ENCODE results near the gene UACA.
"Not testable (repeated sequence)": the region's sequence is repeated elsewhere in the genome, so short reads cannot be mapped to it uniquely, and the experiment has no call there.

UACA gene

GRCh38 chr15:70757627-70758026 is 5.7 kb downstream of the UACA start:
- no peak for DNase-seq (ENCODE audit: low spot score)

DNA sequence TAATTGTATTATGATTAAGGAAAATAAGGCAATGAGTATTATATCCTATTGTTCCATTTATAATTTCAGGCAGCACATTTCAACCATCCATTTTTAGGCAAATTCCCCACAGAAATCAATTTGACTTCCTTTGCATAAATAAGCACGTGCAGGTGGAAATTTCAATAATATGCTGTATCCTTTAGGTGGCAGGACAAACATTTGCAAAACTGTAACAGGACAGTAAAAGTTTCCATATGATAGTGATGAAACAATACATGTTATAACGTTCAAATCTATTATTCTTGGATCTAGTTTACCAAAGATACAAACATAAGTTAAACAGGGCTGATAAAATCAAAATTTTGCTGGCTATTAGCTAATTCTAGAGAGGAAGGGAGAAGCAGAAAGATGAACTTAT is 8.5 kb downstream of the UACA start:
- no peak for DNase-seq (ENCODE audit: low spot score)

DNA sequence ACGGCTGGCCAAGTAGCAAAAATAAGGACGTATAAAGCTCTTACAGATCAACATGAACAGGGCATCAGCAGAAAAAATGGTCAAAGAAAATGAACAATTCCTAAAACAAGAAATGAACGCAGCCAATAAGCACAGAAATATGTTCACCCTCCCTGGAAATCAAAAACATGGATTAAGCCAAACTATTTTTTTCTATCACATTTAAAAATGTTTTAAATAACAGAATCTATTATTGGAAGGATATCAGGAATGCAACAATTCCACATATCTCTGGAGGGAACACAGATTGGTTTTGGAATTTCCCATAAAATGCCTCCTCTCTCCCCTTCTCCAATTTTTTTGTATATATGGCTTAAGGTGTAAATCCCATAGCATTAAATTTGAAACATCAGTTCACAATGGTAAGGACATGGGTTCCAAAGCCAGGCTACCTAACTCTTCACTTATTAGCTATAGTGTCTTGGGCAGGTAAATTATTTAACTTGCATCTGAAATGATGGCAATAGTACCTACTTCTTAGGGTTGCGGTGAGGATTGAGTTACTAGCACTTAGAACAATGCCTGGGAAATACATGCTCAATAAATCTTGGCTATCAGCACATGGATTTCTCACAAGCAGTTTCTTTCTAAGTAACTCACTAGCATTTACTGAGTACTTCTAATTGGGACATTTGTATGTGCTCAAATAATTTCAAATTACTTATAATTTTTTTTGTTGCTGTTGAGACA is 10.1 kb downstream of the UACA start:
- DNase-seq (ENCODE audit: low spot score) = no peak

- no peak for DNase-seq (ENCODE audit: low spot score)
Observed at GRCh38 chr15:70752193-70752635, 11.1 kb downstream of the UACA start.

DNA sequence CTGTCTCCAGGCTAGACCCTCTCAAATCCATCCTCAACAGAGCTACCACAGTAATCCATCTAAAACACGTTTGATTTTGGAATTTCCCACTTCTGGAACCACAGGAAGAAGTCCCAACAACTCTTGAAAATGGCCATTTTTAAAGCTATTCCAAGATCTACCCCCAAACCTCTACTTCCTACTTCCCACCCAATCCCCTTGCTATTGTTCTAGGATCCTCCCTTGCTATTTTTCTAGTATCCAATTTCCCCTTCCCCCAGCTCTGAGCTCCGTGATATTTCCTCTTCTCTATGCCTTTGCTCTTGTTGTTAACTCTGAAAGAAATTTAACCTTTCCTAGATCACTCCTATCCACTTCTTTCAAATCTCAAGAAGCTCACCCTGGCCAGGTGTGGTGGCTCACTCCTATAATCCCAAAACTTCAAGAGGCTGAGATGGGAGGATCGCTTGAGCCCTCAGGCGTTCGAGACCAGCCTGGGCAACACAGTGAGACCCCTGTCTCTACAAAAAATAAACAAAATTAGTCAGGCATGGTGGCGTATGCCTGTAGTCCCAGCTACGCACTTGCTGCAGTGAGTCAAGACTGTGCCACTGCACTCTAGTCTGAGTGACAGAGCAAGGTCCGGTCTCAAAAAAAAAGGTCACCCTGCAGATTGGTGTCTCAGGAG is 13.0 kb downstream of the UACA start:
- DNase-seq (ENCODE audit: low spot score) = no peak

DNA sequence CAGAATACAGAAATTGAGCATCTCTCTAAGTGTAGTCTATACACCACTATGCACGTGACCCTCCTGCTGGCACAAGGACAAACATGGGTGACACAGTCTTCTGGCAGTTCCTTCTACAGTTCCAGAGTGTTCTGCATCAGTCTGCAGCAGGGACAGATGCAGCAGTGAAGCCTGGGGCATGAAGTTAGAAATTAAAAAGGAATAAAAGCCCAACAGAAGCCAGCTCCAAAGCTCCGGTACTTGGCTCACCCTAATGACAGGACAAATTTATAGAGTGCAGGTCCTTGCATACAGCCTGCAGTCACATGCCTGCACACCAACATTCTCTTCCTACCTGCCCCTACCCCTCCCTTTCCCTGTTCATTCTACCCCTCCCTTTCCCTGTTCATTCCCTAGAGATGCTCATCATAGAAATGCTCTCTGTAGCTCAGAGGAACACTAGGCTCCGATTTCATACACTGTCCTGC is 15.0 kb downstream of the UACA start:
- DNase-seq (ENCODE audit: low spot score) = no peak

GRCh38 chr15:70746598-70746997 is 16.8 kb downstream of the UACA start:
- not testable (repeated sequence) for DNase-seq (ENCODE audit: low spot score)

DNA sequence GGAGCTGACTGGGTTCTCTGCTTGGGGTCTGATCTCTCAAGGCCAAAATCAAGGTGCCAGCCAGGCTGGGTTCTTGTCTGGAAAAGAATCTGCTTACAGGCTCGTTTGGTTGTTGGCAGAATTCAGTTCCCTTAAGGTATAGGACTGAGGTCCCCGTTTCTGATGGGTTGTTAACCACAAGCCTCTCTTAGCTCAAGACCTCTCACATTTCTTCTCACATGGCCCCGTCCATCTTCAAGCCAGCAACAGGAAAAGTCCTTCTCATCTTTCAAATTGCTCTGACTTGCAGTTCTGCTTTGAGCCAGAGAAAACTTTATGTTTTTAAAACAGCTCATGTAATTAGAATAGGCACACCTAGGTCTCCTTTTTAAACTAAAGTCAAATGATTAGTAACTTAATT is 20.4 kb downstream of the UACA start:
- no peak for DNase-seq (ENCODE audit: low spot score)

DNA sequence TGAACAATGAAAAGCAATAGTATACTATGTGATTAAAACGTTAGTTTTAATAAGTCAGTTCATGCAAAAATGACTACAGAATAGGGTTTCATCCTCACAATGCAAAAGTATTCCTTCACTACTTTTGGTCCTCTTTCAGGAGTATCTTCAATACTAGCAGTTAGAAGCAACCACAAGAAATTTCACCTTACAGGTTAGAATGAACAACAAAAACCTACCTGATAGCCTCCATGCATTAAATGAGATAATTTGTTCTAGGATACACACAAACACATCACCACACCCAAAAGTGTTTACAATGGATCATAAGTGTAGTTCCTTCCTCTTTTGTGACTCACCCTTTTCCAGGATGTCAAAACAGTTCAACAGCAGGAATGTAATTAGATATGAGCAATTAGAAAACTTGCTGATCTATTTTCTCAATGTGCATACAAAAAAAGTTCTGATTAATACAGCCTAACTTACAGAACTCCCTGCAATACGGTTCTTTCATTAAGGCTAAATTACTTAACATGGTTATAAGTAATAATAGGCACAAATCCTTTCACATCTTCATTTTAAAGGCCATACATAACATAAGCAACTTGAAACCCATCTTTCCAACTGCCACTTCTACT is 21.6 kb downstream of the UACA start:
- no peak for DNase-seq (ENCODE audit: low spot score)

DNA sequence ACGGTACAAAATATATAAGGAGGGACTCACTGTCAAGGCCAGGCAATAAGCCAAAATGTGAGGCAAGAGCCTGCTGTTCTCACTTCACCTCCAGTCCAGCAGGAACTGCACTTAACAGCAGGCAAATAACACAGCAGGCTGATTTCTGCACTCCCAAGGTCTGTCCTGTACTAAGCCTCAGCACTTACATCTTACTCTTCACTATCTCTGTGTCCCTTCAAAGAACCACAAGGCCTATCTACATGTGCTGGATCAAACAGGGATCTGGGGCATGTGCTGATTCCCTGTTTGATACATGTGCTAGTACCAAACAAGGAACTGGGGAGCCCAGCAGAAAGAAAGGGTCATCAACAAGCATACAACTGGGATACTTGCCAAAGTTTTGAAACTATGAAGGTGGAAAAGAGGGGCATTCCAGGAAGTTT is 22.2 kb downstream of the UACA start:
- DNase-seq (ENCODE audit: low spot score) = no peak

DNA sequence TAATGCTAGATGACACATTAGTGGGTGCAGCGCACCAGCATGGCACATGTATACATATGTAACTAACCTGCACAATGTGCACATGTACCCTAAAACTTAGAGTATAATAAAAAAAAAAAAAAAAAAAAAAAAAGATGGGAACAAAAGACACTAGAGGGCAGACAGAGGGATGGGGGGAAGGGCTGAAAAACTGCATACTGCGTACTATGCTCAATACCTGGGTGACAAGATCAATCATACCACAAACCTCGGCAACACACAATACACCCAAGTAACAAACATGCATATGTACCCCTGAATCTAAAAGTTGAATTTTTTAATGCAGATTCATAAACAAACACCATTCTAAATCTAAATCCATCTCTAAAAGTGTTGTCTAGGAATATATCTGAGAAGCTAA is 28.3 kb downstream of the UACA start:
- not testable (repeated sequence) for DNase-seq (ENCODE audit: low spot score)

GRCh38 chr15:70729164-70729563 is 34.2 kb downstream of the UACA start:
- DNase-seq (ENCODE audit: low spot score) = no peak

- peak; percentile 26 for DNase-seq (ENCODE audit: low spot score)
Observed at GRCh38 chr15:70726753-70727152, 36.6 kb downstream of the UACA start.

GRCh38 chr15:70723927-70724326 is 39.4 kb downstream of the UACA start:
- DNase-seq (ENCODE audit: low spot score) = no peak

DNA sequence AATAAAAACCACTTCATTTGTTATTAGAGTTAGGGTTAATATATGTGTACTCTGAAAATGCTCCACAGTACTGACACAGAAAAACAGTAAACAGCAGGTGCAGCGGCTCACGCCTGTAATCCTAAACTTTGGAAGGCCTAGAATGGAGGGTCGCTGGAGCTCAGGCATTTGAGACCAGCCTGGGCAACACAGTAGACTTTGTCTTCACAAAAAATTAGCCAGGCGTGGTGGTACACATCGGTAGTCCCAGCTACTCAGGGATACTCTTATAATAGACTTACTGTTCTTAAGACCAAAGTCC is 40.3 kb downstream of the UACA start:
- DNase-seq (ENCODE audit: low spot score) = no peak

DNA sequence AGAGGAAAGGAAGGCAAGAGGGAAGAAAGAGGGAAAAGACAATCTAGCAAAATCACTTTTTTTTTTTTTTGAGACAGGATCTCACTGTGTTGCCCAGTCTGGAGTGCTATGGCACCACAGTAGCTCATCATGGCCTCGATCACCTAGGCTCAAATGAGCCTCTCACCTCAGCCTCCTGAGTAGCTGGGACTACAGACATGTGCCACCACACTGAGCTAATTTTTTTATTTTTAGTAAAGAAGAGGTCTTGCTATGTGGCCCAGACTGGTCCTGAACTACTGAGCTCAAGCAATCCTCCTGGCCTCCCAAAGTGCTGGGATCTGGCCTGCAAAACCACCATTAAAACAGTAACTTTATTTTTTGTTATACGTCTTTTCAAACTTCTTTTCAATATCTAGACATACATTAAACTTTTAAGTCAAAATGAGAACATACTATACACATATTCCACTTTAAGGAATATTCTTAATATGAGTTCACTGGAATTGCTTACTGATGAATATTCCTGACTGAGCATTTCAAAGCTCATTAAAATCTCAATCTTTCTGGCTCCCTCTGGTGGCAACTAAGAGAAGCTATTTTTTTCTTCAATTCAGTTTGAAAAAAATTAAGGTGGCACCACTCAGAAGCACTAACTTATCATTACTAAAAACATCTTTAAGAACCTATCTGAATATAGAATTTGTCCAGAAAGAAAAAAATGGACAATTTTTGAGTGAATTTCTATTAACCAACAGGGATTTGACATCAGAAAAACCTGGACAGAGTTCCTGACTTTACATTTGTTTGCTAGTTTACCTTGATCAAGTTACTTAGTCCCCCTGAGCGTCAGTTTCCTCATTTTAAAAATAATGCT is 40.9 kb downstream of the UACA start:
- DNase-seq (ENCODE audit: low spot score) = peak; percentile 29

DNA sequence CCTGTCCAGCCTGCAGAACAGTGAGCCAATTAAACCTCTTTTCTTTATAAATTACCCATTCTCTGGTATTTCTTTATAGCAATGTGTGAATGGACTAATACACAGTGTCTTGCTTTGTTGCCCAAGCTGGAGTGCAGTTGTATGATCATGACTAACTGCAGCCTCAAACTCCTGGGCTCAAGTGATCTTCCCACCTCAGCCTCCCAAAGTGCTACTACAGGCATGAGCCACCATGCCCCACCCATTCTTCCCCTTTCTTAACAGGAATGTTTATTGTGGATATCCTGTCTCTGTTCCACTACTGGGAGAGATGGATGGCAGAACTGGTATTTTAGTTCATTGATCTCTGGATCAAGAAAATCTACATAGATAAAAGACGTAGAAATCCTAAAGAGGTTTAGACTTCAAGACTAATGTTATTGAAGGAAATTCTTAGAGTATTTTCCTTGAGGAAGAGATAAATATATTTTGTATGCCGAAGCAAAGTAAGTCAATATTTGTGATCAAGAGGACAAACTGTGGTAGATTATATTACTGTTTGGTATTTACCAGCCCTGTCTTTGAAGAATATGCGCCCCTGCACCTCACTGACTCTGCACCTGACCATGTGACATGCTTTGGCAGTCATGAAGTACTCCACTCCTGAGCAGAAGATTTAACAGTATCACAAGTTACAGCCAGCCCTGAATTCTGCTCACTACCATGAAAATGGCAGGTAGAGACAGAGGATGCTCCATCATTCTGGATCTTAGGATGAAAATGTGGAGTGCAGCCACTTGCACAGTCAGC is 42.9 kb downstream of the UACA start:
- no peak for DNase-seq (ENCODE audit: low spot score)

DNA sequence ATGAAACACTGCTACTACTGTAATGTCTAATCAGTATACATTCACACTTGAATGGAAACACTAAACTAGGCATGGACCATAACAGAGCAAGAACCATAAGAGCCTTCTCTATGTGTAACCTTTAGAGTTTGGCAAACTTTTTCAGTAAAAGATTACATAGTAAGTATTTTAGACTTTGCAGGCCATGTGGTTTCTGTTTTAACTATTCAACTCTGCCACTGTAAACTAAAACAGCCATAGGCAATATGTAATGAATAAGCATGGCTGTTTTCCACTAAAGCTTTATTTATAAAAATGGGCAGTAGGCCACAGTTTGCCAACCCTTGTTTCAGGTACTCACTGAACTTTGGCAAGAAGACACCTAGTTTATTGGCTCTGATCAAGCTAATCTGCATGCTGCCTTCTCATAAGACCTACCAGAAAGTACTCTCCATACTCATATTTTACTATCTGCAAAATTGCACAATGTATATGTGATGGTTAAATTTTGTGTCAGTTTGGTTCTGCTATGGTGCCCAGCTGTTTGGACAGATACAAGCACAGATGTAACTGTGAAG is 46.0 kb downstream of the UACA start:
- DNase-seq (ENCODE audit: low spot score) = no peak

- DNase-seq (ENCODE audit: low spot score) = no peak
Observed at GRCh38 chr15:70715840-70716485, 47.4 kb downstream of the UACA start.

DNA sequence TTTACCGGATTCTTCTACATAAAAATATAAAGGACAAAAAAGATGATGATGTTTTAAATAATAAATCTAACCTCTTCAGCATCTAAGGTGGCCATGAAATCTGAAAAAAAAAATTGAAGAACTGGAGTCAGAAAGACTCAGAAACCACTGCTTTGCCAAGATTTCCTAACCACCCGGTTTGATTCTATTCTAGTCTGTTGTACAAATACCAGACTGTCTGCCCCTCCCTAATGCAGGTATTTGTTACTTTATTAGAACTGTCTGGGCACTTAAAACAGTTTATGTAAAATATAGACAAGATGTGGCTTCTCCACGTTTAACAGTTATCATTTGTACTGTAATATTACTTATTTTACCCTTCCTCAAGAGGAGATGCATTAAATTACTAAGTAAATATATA is 48.8 kb downstream of the UACA start:
- DNase-seq (ENCODE audit: low spot score) = no peak

DNA sequence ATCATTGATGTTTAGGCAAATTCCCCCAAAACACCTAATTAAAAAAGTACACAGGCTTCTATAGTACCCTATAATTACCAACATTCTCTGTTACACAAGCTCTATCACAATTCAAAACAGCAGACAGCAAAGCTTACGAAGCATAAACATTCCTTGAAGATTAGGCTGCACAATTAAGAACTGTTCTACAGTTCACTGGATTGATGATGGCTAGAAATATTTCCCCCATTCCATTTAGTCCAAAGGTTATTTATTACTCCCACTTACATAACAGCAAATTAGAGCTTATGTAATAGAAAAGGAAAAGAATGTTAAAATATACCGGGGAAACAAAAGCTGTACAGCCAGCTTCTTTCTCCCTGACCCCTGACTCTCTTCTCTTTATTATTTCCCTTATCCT is 49.3 kb downstream of the UACA start:
- DNase-seq (ENCODE audit: low spot score) = no peak

Measured in hepatic stellate cell (primary cell).